ENCODE data around the gene SMYD3. TPM values are rescaled to one million over a fixed set of nuclear protein-coding genes. Genes with fewer than 3 reads are reported as not detected.

SMYD3 gene
- polyA plus RNA-seq, 1 donor from 2014 or later = 48.6 TPM

DNA sequence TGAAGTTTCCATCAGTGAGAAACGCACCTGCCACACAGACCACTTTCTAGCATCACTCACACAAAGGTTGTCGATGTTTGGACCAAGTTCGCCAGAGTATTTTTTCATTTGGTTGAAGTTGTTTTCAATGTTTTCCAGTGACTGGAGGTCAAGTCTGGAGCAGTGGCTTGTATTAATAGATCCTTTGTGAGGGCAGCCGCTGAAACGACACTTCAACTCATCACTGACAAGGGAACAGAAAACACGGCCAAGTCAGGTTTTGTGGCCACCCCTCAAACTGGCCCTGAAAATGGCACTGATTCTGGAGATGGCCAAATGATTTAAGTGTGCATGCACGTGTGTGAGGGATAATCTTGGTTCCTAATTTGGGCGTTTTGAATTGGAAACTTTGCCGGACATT is 675.6 kb downstream of the SMYD3 start:
- Histone ChIP-seq H3K79me2 (replicated peaks; ENCODE audit: insufficient read depth, low read length) (no peaks in the 10 kb centered on the region), H3F3A (ENCODE audit: insufficient read depth, low read length, poor library complexity, severe bottlenecking) (no peaks in the 10 kb centered on the region), H3K4me3 (ENCODE audit: low read length) (no peak overlapping the region), H3K27ac (ENCODE audit: low read length) (no peak overlapping the region), H4K20me1 (ENCODE audit: insufficient read depth) (no peaks in the 10 kb centered on the region), H3K9me2 (ENCODE audit: insufficient read depth, low read length) (no peaks in the 10 kb centered on the region), H2AFZ (ENCODE audit: low read depth, low read length) (no peak overlapping the region), H3K4me2 (ENCODE audit: low read length) (no peak overlapping the region), H3K27me3 (ENCODE audit: insufficient read depth, low read depth, low read length) (no peaks in the 10 kb centered on the region), H3K9ac (ENCODE audit: low read length) (no peak overlapping the region), H3K9me3 (ENCODE audit: low read length) (no peaks in the 10 kb centered on the region), H3K36me3 (ENCODE audit: insufficient read depth, low read length) (no peaks in the 10 kb centered on the region)
- TF ChIP-seq POLR2AphosphoS5 (IDR thresholded peaks at IDR 0.05) (no peak), RAD21 (conservative IDR thresholded peaks at IDR 0.05) (no peak), TAF1 (IDR thresholded peaks at IDR 0.05; ENCODE audit: low read depth) (no peak), EZH2 (IDR thresholded peaks at IDR 0.05; ENCODE audit: borderline replicate concordance, insufficient read depth, low read length, poor library complexity, severe bottlenecking) (no peak)
- TF ChIP-seq, protein P1, sequence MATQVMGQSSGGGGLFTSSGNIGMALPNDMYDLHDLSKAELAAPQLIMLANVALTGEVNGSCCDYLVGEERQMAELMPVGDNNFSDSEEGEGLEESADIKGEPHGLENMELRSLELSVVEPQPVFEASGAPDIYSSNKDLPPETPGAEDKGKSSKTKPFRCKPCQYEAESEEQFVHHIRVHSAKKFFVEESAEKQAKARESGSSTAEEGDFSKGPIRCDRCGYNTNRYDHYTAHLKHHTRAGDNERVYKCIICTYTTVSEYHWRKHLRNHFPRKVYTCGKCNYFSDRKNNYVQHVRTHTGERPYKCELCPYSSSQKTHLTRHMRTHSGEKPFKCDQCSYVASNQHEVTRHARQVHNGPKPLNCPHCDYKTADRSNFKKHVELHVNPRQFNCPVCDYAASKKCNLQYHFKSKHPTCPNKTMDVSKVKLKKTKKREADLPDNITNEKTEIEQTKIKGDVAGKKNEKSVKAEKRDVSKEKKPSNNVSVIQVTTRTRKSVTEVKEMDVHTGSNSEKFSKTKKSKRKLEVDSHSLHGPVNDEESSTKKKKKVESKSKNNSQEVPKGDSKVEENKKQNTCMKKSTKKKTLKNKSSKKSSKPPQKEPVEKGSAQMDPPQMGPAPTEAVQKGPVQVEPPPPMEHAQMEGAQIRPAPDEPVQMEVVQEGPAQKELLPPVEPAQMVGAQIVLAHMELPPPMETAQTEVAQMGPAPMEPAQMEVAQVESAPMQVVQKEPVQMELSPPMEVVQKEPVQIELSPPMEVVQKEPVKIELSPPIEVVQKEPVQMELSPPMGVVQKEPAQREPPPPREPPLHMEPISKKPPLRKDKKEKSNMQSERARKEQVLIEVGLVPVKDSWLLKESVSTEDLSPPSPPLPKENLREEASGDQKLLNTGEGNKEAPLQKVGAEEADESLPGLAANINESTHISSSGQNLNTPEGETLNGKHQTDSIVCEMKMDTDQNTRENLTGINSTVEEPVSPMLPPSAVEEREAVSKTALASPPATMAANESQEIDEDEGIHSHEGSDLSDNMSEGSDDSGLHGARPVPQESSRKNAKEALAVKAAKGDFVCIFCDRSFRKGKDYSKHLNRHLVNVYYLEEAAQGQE (IDR thresholded peaks at IDR 0.05; ENCODE audit: borderline replicate concordance) = no peak
- TF ChIP-seq, protein P2, sequence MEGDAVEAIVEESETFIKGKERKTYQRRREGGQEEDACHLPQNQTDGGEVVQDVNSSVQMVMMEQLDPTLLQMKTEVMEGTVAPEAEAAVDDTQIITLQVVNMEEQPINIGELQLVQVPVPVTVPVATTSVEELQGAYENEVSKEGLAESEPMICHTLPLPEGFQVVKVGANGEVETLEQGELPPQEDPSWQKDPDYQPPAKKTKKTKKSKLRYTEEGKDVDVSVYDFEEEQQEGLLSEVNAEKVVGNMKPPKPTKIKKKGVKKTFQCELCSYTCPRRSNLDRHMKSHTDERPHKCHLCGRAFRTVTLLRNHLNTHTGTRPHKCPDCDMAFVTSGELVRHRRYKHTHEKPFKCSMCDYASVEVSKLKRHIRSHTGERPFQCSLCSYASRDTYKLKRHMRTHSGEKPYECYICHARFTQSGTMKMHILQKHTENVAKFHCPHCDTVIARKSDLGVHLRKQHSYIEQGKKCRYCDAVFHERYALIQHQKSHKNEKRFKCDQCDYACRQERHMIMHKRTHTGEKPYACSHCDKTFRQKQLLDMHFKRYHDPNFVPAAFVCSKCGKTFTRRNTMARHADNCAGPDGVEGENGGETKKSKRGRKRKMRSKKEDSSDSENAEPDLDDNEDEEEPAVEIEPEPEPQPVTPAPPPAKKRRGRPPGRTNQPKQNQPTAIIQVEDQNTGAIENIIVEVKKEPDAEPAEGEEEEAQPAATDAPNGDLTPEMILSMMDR (IDR thresholded peaks at IDR 0.05; ENCODE audit: poor library complexity, severe bottlenecking) = no peak

DNA sequence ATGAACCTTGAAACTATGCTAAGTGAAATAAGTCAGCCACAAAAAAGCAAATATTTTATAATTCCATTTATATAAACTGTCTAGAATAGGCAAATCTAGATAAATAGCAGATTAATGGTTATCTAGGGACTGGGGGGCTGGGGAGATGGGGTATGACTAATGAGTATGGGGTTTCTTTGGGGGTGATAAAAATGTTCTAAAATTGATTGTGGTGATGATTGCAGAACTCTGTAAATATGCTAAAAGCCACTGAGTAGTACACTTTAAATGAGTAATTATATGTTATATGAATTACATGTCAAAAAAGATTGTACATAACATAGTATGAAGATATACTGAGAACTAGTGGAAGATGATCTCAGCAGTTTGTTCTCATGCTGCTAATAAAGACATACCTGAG is 677.3 kb downstream of the SMYD3 start:
- Histone ChIP-seq H3K27ac (ENCODE audit: low read length) (no peak overlapping the region), H3K9me3 (ENCODE audit: low read length) (no peaks in the 10 kb centered on the region), H3K4me3 (ENCODE audit: low read length) (no peak overlapping the region), H3K9me2 (ENCODE audit: insufficient read depth, low read length) (no peaks in the 10 kb centered on the region), H3K36me3 (ENCODE audit: insufficient read depth, low read length) (no peaks in the 10 kb centered on the region), H3F3A (ENCODE audit: insufficient read depth, low read length, poor library complexity, severe bottlenecking) (no peaks in the 10 kb centered on the region), H3K27me3 (ENCODE audit: insufficient read depth, low read depth, low read length) (no peaks in the 10 kb centered on the region), H2AFZ (ENCODE audit: low read depth, low read length) (no peak overlapping the region), H3K9ac (ENCODE audit: low read length) (no peak overlapping the region), H4K20me1 (ENCODE audit: insufficient read depth) (no peaks in the 10 kb centered on the region), H3K79me2 (replicated peaks; ENCODE audit: insufficient read depth, low read length) (no peaks in the 10 kb centered on the region), H3K4me2 (ENCODE audit: low read length) (no peak overlapping the region)
- TF ChIP-seq MXI1 (conservative IDR thresholded peaks at IDR 0.05; ENCODE audit: poor library complexity, severe bottlenecking) (no peak), POLR2AphosphoS5 (IDR thresholded peaks at IDR 0.05) (no peak), TAF1 (IDR thresholded peaks at IDR 0.05; ENCODE audit: low read depth) (no peak), RAD21 (conservative IDR thresholded peaks at IDR 0.05) (no peak), EZH2 (IDR thresholded peaks at IDR 0.05; ENCODE audit: borderline replicate concordance, insufficient read depth, low read length, poor library complexity, severe bottlenecking) (no peak), EP300 (conservative IDR thresholded peaks at IDR 0.05; ENCODE audit: poor library complexity, severe bottlenecking) (no peak), SMC3 (conservative IDR thresholded peaks at IDR 0.05; ENCODE audit: poor library complexity) (no peak)
- TF ChIP-seq, protein P2 (IDR thresholded peaks at IDR 0.05; ENCODE audit: poor library complexity, severe bottlenecking) = no peak
- TF ChIP-seq, protein P1 (IDR thresholded peaks at IDR 0.05; ENCODE audit: borderline replicate concordance) = no peak

Measured in neural cell (in vitro differentiated cells).